Measurements from ENCODE around the gene SNRPA.
"Not testable (repeated sequence)": the region's sequence is repeated elsewhere in the genome, so short reads cannot be mapped to it uniquely, and the experiment has no call there.

SNRPA gene

DNA sequence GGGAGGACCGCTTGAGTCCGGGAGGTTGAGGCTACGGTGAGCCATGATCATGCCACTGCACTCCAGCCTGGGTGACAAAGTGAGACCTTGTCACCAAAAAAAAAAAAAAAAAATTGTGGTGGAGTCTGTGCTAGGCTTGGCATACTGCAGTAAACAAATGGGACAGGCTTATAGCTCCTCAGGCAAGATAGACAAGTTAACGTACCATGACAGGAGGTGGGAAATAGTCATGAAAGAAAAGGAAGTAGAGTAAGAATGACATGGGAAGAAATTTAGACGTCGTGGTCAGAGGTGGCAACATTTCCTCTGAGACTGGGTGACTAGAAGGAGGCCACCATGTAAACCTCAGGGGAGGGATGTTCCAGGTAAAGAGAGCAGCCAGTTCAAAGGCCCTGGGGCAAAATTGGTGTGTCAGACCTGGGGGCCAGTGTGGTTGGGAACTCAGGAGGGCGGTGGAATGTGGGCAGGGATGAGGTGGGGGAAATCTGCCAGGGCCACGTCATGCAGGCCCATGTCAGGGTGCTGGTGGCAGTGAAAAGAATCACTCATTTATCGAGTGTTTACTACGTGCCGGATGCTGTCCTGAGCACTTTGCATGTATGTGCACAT lies 5.6 kb downstream of the SNRPA start:
- H3K4me3 ChIP-seq (ENCODE audit: low read depth, low read length), result no peak overlapping the region
- TF ChIP-seq, protein P1, sequence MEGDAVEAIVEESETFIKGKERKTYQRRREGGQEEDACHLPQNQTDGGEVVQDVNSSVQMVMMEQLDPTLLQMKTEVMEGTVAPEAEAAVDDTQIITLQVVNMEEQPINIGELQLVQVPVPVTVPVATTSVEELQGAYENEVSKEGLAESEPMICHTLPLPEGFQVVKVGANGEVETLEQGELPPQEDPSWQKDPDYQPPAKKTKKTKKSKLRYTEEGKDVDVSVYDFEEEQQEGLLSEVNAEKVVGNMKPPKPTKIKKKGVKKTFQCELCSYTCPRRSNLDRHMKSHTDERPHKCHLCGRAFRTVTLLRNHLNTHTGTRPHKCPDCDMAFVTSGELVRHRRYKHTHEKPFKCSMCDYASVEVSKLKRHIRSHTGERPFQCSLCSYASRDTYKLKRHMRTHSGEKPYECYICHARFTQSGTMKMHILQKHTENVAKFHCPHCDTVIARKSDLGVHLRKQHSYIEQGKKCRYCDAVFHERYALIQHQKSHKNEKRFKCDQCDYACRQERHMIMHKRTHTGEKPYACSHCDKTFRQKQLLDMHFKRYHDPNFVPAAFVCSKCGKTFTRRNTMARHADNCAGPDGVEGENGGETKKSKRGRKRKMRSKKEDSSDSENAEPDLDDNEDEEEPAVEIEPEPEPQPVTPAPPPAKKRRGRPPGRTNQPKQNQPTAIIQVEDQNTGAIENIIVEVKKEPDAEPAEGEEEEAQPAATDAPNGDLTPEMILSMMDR (IDR thresholded peaks at IDR 0.05; ENCODE audit: borderline replicate concordance, insufficient read depth, low read depth, low read length), result no peak

DNA sequence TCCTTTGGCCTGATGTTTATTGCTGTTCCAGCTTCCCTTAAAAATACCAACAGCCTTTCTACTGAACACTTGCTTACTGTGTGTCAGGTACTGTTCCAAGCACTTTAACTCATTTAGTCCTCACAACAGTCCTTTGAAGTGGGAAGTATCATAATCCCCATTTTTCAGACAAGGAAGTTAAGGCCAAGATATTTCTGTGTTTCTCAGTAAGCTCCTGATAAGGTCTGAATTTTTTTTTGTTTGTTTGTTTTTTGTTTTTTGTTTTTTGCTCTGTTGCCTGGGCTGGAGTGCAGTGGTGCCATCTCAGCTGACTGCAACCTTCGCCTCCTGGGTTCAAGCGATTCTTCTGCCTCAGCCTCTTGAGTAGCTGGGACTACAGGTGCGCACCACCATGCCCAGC lies 7.5 kb downstream of the SNRPA start:
- TF ChIP-seq, protein P1 (IDR thresholded peaks at IDR 0.05; ENCODE audit: borderline replicate concordance, insufficient read depth, low read depth, low read length), result no peak
- no peak overlapping the region for H3K4me3 ChIP-seq (ENCODE audit: low read depth, low read length)

DNA sequence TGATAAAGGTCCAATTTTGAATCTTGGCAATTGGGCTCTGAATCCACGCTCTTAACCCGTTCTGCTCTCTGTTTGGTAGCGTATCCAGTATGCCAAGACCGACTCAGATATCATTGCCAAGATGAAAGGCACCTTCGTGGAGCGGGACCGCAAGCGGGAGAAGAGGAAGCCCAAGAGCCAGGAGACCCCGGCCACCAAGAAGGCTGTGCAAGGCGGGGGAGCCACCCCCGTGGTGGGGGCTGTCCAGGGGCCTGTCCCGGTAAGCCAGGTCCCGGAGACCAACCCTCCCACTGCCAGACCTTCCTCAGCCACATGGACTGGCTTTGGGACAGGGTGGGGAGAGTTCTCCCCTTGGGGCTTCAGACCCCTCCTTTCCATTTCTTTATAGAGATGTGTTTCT lies 8.3 kb downstream of the SNRPA start:
- TF ChIP-seq, protein P1 (IDR thresholded peaks at IDR 0.05; ENCODE audit: borderline replicate concordance, insufficient read depth, low read depth, low read length), result no peak
- H3K4me3 ChIP-seq (ENCODE audit: low read depth, low read length), result no peak overlapping the region

DNA sequence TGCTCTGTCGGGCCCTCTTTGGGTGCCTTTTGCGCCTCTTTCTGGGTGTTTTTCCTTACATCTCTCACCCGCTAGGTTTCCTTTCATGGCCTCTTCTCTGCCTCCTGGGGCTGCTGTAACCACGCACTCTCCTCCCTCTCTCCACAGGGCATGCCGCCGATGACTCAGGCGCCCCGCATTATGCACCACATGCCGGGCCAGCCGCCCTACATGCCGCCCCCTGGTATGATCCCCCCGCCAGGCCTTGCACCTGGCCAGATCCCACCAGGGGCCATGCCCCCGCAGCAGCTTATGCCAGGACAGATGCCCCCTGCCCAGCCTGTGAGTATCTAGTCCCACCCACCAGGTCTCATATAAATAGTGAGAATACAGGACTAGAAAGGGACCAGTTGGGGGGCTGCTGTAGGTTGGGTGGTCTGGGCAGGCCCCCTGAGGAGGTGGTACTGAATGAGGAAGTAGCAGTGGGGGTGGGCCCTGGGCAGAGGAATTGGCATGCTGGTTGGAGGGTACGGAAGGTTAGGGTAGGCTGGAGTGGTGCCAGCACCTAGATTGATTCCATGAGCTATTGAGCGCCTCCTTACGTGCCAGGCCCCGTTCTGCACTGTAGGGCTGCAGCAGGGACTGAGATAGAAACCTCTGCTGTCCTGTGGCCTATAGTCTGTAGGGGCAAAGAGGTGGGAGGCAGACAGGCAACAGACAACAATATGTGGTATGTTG lies 11.9 kb downstream of the SNRPA start:
- H3K4me3 ChIP-seq (ENCODE audit: low read depth, low read length), result no peak overlapping the region
- TF ChIP-seq, protein P1 (IDR thresholded peaks at IDR 0.05; ENCODE audit: borderline replicate concordance, insufficient read depth, low read depth, low read length), result no peak

DNA sequence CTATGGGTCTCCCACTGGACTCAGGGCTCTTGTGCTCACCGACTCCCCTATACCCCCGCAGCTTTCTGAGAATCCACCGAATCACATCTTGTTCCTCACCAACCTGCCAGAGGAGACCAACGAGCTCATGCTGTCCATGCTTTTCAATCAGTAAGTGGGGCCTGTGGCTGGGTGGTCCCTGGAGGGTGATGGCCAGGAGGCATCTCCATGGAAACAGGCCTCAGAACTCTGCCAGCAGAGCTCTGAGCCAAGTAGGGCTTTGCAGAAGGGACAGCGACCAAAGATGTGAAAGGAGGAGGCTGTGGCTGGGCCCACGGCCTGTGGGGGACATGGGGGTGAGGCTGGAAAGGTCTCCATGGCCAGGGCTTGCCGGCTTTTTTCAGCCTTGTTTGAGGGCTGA lies 12.5 kb downstream of the SNRPA start:
- TF ChIP-seq, protein P1 (IDR thresholded peaks at IDR 0.05; ENCODE audit: borderline replicate concordance, insufficient read depth, low read depth, low read length), result no peak
- H3K4me3 ChIP-seq (ENCODE audit: low read depth, low read length), result no peak overlapping the region

DNA sequence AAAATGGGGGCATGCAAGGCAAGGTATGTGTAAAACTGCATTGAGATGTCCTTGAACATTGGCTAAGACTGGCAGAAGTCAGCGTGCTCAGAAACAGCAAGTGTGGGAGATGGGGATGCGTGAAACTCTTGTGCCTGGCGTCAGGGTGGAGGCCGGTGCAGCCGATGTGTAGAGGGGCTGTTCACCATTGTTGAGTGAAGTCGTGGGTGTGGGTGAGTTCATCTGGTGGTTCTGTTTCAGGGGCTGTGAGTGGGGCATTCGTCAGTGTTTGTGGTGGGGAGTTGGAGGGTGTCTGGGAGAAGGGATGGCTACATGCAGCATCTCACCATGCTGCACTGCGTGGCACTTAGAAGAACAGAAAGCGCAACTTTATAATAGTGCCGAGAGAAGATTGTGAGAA lies 13.0 kb downstream of the SNRPA start:
- TF ChIP-seq, protein P1 (IDR thresholded peaks at IDR 0.05; ENCODE audit: borderline replicate concordance, insufficient read depth, low read depth, low read length), result no peak

DNA sequence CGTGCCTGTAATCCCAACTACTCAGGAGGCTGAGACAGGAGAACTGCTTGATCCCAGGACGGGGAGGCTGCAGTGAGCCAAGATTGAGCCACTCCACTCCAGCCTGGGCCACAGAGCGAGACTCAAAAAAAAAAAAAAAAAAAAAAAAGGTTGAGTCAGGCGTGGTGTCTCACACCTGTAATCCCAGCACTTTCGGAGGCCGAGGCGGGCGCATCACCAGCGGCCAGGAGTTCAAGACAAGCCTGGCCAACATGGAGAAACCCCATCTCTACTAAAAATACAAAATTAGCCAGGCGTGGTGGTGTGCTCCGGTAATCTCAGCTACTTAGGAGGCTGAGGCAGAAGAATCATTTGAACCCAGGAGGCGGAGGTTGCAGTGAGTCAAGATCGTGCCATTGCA lies 15.4 kb downstream of the SNRPA start:
- not testable (repeated sequence) for H3K4me3 ChIP-seq (ENCODE audit: low read depth, low read length)

More for the DNA sequence above, 13.0 kb downstream of the SNRPA start:
- no peak overlapping the region for H3K4me3 ChIP-seq (ENCODE audit: low read depth, low read length)

All from GM12875 (cell line).